ENCODE results near the gene GNB5. TPM values are rescaled to one million over a fixed set of nuclear protein-coding genes. Genes with fewer than 3 reads are reported as not detected.
A peak's percentile ranks its signal among the peaks of the same experiment; 100 is the strongest.

GNB5 gene
- total RNA-seq, 3 donors from 2014 or later = 9.0 to 12.8 (median 10.0) TPM

- H3K4me1 Mint-ChIP-seq (ENCODE audit: low read depth) = peaks cover 15% of the 10 kb centered on the region
- no peak for DNase-seq
- H3K4me3 Mint-ChIP-seq = no peak overlapping the region
- H3K27me3 Mint-ChIP-seq (ENCODE audit: low read depth) = no peaks in the 10 kb centered on the region
- ATAC-seq = no peak
- no peaks in the 10 kb centered on the region for H3K9me3 Mint-ChIP-seq
- H3K36me3 Mint-ChIP-seq (ENCODE audit: insufficient read depth) = no peaks in the 10 kb centered on the region
Observed at GRCh38 chr15:52080706-52081392, 110.3 kb downstream of the GNB5 start.

- DNase-seq (no peak), ATAC-seq (no peak)
- Mint-ChIP-seq H3K4me3 (no peak overlapping the region), H3K9me3 (no peaks in the 10 kb centered on the region), H3K36me3 (ENCODE audit: insufficient read depth) (no peaks in the 10 kb centered on the region), H3K27me3 (ENCODE audit: low read depth) (no peaks in the 10 kb centered on the region), H3K4me1 (ENCODE audit: low read depth) (peaks cover 15% of the 10 kb centered on the region)
Observed at GRCh38 chr15:52080031-52080430, 111.2 kb downstream of the GNB5 start.

GRCh38 chr15:52078876-52079700 lies 112.1 kb downstream of the GNB5 start:
- peak; percentile 76 to 83 for ATAC-seq
- H3K27me3 Mint-ChIP-seq (ENCODE audit: low read depth) = no peaks in the 10 kb centered on the region
- no peak overlapping the region for H3K4me3 Mint-ChIP-seq

GRCh38 chr15:52078197-52078875 lies 112.9 kb downstream of the GNB5 start:
- peaks cover 14% of the 10 kb centered on the region for H3K4me1 Mint-ChIP-seq (ENCODE audit: low read depth)
- ATAC-seq = no peak
- H3K27me3 Mint-ChIP-seq (ENCODE audit: low read depth) = no peaks in the 10 kb centered on the region
- no peak overlapping the region for H3K4me3 Mint-ChIP-seq
- DNase-seq = no peak
- no peaks in the 10 kb centered on the region for H3K9me3 Mint-ChIP-seq
- no peaks in the 10 kb centered on the region for H3K36me3 Mint-ChIP-seq (ENCODE audit: insufficient read depth)

More at GRCh38 chr15:52078876-52079700, 112.1 kb downstream of the GNB5 start:
- peaks cover 15% of the 10 kb centered on the region for H3K4me1 Mint-ChIP-seq (ENCODE audit: low read depth)
- H3K36me3 Mint-ChIP-seq (ENCODE audit: insufficient read depth) = no peaks in the 10 kb centered on the region
- no peaks in the 10 kb centered on the region for H3K9me3 Mint-ChIP-seq
- peak; percentile 86 for DNase-seq

- H3K9me3 Mint-ChIP-seq = no peaks in the 10 kb centered on the region
- no peak overlapping the region for H3K4me3 Mint-ChIP-seq
- H3K4me1 Mint-ChIP-seq (ENCODE audit: low read depth) = peaks cover 2% of the 10 kb centered on the region
- no peaks in the 10 kb centered on the region for H3K27me3 Mint-ChIP-seq (ENCODE audit: low read depth)
- peak; percentile 56 to 66 for ATAC-seq
- no peak for DNase-seq
- H3K36me3 Mint-ChIP-seq (ENCODE audit: insufficient read depth) = no peaks in the 10 kb centered on the region
Observed at GRCh38 chr15:52076889-52077781, 114.1 kb downstream of the GNB5 start.

GRCh38 chr15:52071570-52071969 lies 119.6 kb downstream of the GNB5 start:
- H3K27me3 Mint-ChIP-seq (ENCODE audit: low read depth) = no peaks in the 10 kb centered on the region
- peaks cover 2% of the 10 kb centered on the region for H3K36me3 Mint-ChIP-seq (ENCODE audit: insufficient read depth)

GRCh38 chr15:52069559-52069958 lies 121.6 kb downstream of the GNB5 start:
- H3K4me3 Mint-ChIP-seq = no peak overlapping the region
- H3K9me3 Mint-ChIP-seq = no peaks in the 10 kb centered on the region
- ATAC-seq (no peak), DNase-seq (no peak)
- H3K4me1 Mint-ChIP-seq (ENCODE audit: low read depth) = peaks cover 12% of the 10 kb centered on the region
- peaks cover 8% of the 10 kb centered on the region for H3K36me3 Mint-ChIP-seq (ENCODE audit: insufficient read depth)
- no peaks in the 10 kb centered on the region for H3K27me3 Mint-ChIP-seq (ENCODE audit: low read depth)

More at GRCh38 chr15:52071570-52071969, 119.6 kb downstream of the GNB5 start:
- Mint-ChIP-seq H3K9me3 (no peaks in the 10 kb centered on the region), H3K4me3 (no peak overlapping the region), H3K4me1 (ENCODE audit: low read depth) (peaks cover 12% of the 10 kb centered on the region)
- DNase-seq (no peak), ATAC-seq (no peak)

- Mint-ChIP-seq H3K4me1 (ENCODE audit: low read depth) (peaks cover 12% of the 10 kb centered on the region), H3K4me3 (no peak overlapping the region), H3K9me3 (no peaks in the 10 kb centered on the region), H3K27me3 (ENCODE audit: low read depth) (no peaks in the 10 kb centered on the region), H3K36me3 (ENCODE audit: insufficient read depth) (peaks cover 21% of the 10 kb centered on the region)
- DNase-seq (no peak), ATAC-seq (no peak)
Observed at GRCh38 chr15:52068004-52068615, 123.1 kb downstream of the GNB5 start.

GRCh38 chr15:52067545-52067926 lies 123.7 kb downstream of the GNB5 start:
- Mint-ChIP-seq H3K4me1 (ENCODE audit: low read depth) (peaks cover 12% of the 10 kb centered on the region), H3K36me3 (ENCODE audit: insufficient read depth) (peaks cover 26% of the 10 kb centered on the region), H3K27me3 (ENCODE audit: low read depth) (no peaks in the 10 kb centered on the region), H3K9me3 (no peaks in the 10 kb centered on the region), H3K4me3 (no peak overlapping the region)
- DNase-seq = no peak
- ATAC-seq = no peak

- Mint-ChIP-seq H3K27me3 (ENCODE audit: low read depth) (no peaks in the 10 kb centered on the region), H3K9me3 (no peaks in the 10 kb centered on the region), H3K36me3 (ENCODE audit: insufficient read depth) (peaks cover 26% of the 10 kb centered on the region), H3K4me1 (ENCODE audit: low read depth) (peaks cover 12% of the 10 kb centered on the region), H3K4me3 (no peak overlapping the region)
- ATAC-seq = peak in 1 of 2 donors; percentile 54
- DNase-seq = no peak
Observed at GRCh38 chr15:52066842-52067544, 124.2 kb downstream of the GNB5 start.

Data from activated T-cell treated with anti-CD3 and anti-CD28 coated beads, Interleukin-2, amount 50 U/mL, for 4 hours (primary cell).